Measurements from ENCODE around the gene SNRNP25. TPM values are rescaled to one million over a fixed set of nuclear protein-coding genes. Genes with fewer than 3 reads are reported as not detected.
"Not testable (repeated sequence)": the region's sequence is repeated elsewhere in the genome, so short reads cannot be mapped to it uniquely, and the experiment has no call there.

The SNRNP25 gene
- total RNA-seq (2014; rRNA removed; shearing (Covaris generic)), result 53.9 and 57.0 TPM in 2 replicates

DNA sequence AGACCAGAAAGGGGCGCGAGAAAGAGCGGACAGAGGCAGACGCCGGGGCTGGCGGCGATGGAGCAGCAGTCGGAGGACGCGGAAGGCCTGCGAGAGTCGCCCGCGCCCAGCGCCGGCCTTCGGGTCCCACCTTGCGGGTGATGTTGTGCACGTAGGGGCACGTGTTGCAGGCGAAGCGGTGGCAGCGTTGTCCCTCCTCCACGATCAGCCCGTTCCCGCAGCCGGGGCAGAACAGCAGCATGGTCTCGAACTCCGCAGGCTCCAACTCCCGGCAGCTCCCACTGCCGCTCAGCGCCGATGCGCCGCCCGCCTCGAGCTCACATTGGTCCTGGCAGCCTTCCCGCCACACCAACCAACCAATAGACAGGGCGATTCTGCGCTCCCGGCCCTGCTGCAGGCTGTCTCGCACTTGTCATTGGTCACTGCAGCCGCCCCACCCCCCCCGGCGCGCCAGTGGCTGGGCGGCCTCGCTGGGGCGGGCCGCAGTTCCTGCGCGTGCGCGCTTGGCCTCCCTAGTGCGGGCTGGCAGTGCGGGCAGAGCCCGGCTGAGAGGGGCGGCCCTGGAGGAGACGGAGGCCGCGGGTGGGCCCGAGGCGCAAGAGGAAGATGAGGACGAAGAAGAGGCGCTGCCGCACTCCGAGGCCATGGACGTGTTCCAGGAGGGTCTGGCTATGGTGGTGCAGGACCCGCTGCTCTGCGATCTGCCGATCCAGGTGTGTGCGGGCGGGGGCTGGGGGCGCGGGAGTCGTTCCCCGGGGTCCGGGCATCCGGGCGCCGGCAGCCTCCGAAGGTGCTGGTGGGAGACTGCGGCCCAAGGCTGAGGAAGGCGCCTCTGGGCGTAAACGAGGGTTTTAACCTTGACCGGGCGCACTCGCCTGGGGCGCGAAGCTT is at the start of gene SNRNP25, which contains the start of gene POLR3K:
Gene SNRNP25, plus strand, starts transcription at position 483 of the 891 bp plus-strand sequence. Its CDS starts 189 bp downstream, at position 672.
Gene POLR3K, minus strand, starts transcription at position 263 of the 891 bp plus-strand sequence. Its CDS starts 22 bp downstream, at position 241.
- in situ Hi-C loops (cut with HindIII; ENCODE audit: low sequenced_read_pairs), result no loop called here
- peak; percentile 97 for DNase-seq (ENCODE audit: low spot score)

DNA sequence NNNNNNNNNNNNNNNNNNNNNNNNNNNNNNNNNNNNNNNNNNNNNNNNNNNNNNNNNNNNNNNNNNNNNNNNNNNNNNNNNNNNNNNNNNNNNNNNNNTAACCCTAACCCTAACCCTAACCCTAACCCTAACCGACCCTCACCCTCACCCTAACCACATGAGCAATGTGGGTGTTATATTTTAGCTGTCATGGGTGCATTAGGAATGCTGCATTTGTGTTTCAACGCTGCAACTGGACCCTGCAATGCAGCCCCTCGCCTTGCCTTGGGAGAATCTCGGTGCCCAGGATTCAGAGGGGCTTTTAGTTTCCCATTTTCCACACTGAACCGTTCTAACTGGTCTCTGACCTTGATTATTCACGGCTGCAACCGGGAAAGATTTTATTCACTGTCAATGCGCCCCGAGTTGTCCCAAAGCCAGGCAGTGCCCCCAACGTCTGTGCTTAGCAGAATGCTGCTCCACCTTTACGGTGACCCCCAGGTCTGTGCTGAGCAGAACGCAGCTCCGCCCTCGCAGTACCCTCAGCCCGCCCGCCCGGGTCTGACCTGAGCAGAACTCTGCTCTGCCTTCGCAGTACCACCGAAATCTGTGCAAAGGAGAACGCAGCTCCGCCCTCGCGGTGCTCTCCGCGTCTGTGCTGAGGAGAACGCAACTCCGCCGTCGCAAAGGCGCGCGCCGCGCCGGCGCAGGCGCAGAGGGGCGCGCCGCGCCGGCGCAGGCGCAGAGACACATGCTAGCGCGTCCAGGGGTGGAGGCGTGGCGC is 43.5 kb upstream of the SNRNP25 start:
- in situ Hi-C loops (cut with HindIII; ENCODE audit: low sequenced_read_pairs), result no loop called here
- no peak for DNase-seq (ENCODE audit: low spot score)

DNA sequence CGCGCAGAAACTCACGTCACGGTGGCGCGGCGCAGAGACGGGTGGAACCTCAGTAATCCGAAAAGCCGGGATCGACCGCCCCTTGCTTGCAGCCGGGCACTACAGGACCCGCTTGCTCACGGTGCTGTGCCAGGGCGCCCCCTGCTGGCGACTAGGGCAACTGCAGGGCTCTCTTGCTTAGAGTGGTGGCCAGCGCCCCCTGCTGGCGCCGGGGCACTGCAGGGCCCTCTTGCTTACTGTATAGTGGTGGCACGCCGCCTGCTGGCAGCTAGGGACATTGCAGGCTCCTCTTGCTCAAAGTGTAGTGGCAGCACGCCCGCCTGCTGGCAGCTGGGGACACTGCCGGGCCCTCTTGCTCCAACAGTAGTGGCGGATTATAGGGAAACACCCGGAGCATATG is 42.9 kb upstream of the SNRNP25 start:
- in situ Hi-C loops (cut with HindIII; ENCODE audit: low sequenced_read_pairs); DNase-seq (ENCODE audit: low spot score): not testable (repeated sequence)

DNA sequence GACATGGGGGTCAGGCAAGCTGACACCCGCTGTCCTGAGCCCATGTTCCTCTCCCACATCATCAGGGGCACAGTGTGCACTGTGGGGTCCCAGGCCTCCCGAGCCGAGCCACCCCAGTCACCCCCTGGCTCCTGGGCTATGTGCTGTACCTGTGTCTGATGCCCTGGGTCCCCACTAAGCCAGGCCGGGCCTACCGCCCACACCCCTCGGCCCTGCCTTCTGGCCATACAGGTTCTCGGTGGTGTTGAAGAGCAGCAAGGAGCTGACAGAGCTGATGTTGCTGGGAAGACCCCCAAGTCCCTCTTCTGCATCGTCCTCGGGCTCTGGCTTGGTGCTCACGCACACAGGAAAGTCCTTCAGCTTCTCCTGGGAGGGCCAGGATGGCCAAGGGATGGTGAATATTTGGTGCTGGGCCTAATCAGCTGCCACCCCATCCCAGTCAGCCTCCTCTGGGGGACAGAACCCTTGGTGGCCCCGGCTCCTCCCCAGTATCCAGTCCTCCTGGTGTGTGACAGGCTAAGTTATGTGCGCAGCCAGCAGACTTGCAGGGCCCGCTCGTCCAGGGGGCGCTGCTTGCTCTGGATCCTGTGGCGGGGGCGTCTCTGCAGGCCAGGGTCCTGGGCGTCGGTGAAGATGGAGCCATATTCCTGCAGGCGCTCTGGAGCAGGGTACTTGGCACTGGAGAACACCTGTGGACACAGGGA is 36.4 kb upstream of the SNRNP25 start:
- in situ Hi-C loops (cut with HindIII; ENCODE audit: low sequenced_read_pairs); DNase-seq (ENCODE audit: low spot score): not testable (repeated sequence)

DNA sequence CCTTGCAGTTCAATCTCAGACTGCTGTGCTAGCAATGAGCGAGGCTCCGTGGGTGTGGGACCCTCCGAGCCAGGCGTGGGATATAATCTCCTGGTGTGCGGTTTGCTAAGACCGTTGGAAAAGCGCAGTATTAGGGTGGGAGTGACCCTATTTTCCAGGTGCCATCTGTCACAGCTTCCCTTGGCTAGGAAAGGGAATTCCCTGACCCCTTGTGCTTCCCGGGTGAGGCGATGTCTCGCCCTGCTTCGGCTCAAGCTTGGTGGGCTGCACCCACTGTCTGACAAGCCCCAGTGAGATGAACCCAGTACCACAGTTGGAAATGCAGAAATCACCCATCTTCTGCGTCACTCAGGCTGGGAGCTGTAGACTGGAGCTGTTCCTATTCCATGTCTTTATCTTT is 32.7 kb upstream of the SNRNP25 start:
- in situ Hi-C loops (cut with HindIII; ENCODE audit: low sequenced_read_pairs); DNase-seq (ENCODE audit: low spot score): not testable (repeated sequence)

DNA sequence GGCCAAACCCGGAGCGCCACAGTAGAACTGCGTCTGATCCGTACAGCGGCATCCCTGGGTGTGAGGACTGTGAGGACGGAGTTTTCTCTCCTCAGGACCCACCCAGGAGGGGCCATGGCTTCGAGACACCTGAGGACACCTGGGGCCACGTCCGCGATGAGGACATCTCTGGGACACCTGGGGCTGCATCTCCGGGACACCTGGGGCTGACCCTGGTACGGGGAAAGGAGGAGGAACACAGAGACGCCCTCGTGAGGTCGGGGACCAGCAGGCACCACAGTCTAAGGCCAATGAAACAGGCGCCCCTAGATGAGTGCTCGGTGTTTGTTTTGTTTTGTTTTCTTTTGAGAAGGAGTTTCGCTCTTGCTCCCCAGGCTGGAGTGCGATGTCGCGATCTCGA is 29.5 kb upstream of the SNRNP25 start:
- in situ Hi-C loops (cut with HindIII; ENCODE audit: low sequenced_read_pairs); DNase-seq (ENCODE audit: low spot score): not testable (repeated sequence)

DNA sequence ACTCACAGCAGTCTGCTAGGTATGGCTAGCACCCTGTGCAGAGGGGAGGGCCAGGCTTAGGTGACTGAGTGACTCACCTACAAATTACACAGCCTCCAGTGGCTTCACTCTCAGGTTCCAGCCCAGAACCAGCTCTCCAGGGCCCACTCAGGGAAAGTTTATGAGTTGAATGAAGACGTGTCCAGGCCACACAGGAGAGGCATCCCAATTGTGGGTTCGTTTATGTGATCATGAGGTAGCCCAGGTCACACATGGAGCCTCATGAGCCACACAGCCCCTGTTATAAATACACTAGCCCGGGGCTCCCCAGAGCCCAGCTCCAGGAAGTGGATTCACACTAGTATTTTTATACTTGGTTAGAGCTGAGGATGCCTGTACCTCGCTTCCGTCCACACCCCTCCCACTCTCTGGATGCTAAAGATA is 27.7 kb upstream of the SNRNP25 start:
- in situ Hi-C loops (cut with HindIII; ENCODE audit: low sequenced_read_pairs); DNase-seq (ENCODE audit: low spot score): not testable (repeated sequence)

DNA sequence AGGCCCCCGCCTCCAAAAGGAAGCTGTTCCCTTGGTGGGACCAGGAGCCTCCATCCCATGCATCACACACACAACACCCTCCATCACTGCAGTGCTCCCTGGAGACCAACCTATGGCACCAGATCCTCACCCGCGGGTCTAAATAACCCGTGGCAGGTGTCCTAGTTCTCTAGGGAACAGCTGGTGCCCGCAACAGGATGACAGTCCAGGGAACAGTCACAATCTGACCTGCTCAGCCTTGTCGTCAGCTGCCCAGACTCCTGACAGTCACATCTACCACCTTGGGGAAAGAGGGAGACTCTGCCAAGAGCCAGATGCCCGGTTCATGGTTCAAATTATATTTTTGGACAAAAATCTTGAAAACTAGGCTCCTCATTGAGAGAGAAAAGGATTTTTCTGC is 23.0 kb upstream of the SNRNP25 start:
- DNase-seq (ENCODE audit: low spot score); in situ Hi-C loops (cut with HindIII; ENCODE audit: low sequenced_read_pairs): not testable (repeated sequence)

DNA sequence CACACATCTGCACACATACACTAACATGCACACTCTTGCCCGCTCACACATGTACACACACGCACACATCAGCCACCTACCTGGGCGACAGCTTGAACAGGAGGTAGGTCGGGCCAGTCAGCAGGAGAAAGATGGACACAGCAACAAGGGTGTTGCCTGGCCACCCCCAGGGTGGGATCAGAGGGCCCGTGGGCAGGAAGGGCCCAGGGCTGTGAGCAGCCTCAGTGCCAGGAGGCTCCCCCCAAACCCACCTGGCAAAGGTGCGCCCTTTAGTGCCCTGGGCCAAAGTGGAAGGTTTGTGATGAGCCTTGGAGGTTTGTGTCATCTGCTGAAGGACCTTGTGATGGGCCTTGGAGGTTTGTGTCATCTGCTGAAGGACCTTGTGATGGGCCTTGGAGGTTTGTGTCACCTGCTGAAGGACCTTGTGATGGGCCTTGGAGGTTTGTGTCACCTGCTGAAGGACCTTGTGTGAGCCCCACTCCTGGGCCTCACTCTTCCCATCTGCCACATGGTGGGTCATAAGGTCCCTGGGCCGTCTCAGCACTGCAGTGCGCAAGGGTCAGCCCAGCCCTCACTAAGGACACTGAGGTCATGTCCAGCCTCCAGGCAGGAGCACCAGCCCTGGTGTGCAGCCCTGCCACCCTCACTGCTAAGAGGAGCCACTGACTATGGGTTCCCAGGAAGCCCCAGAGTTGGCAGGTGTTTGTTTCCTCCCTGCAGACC is 20.3 kb upstream of the SNRNP25 start:
- in situ Hi-C loops (cut with HindIII; ENCODE audit: low sequenced_read_pairs), result not testable (repeated sequence)

DNA sequence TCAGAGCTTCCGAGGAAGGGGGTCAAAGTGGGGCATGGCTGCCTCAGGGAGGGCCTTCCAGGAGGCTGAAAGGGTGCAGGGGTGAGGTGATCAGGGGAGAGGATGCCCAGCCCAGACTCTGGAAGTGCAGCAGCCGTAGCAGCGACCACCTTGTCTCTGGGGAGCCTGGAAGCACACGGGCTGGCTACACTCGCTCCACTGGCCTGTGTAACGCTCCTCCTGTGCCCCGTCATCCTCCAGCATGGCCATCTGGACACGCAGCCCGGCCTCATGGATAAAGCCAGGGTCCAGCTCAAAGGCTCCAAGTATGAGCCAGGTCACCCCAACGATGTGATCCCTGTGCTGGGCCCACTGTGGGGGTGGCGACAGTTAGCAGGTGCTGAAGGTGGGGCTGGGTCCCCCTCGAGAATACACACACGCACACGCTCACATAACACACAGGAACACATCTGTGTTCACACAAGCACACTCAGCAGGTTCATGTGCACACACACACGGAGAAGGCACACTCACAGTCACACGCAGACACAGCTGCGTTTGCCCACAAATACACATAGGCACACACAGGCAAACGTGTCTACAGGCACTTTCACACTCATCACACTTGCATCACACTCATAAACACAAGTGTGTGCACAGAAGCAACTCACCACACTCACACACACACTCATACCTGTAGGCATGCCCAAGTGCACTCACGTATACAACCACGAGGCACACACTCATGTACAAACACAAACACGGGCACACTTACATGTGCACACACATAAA is 19.6 kb upstream of the SNRNP25 start:
- in situ Hi-C loops (cut with HindIII; ENCODE audit: low sequenced_read_pairs), result no loop called here

More for the DNA sequence above, 20.3 kb upstream of the SNRNP25 start:
- not testable (repeated sequence) for DNase-seq (ENCODE audit: low spot score)

DNA sequence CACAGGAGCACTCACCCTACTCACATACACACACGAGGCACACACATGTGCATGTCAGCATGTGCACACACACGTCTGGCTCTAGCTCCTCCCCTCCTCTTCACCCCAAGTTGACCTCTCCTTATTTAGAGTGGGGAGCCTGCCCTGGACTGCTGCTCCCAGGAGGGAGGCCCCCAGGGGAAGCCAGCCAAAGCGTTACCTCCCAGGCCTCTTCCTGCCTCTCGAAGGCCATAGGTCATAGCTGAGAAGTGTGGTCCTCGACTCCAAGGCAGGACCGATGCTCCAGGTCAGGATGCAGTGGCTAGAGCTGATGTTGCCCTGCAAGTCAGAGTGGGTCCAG is 19.0 kb upstream of the SNRNP25 start:
- no peak for DNase-seq (ENCODE audit: low spot score)
- in situ Hi-C loops (cut with HindIII; ENCODE audit: low sequenced_read_pairs), result no loop called here

More for the DNA sequence above, 19.6 kb upstream of the SNRNP25 start:
- no peak for DNase-seq (ENCODE audit: low spot score)

DNA sequence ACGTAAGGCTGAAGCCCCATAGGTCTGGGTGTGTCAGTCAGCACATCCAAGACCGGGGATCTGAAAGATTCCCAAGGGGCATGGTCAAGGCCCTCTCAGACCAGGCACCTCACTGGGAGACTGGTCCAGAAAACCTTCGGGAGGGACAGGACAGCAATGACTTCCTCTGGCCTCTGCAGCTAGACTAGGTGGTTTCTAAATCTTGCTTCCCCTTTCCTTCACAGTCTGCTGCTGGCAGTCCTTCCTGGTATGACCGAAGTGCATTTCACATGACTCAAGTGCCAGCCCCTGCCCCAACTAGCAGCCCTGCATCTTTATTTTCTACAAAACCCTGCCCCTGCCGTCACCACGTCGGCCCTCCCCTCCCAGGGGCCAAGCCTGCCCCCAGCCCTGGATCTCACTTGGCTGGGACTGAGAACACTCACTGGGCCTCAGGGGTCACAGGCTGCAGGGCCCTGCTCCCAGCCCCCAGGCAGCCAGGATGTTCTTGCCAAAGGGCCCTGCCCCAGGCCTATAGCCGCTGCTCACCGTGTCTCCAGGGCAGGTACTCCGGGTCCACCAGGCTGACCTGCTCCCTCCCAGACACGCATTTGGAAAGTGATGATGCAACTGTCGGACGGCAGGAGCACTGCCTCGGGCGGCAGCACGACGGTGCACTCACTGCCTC is 18.5 kb upstream of the SNRNP25 start:
- no peak for DNase-seq (ENCODE audit: low spot score)
- in situ Hi-C loops (cut with HindIII; ENCODE audit: low sequenced_read_pairs), result no loop called here

DNA sequence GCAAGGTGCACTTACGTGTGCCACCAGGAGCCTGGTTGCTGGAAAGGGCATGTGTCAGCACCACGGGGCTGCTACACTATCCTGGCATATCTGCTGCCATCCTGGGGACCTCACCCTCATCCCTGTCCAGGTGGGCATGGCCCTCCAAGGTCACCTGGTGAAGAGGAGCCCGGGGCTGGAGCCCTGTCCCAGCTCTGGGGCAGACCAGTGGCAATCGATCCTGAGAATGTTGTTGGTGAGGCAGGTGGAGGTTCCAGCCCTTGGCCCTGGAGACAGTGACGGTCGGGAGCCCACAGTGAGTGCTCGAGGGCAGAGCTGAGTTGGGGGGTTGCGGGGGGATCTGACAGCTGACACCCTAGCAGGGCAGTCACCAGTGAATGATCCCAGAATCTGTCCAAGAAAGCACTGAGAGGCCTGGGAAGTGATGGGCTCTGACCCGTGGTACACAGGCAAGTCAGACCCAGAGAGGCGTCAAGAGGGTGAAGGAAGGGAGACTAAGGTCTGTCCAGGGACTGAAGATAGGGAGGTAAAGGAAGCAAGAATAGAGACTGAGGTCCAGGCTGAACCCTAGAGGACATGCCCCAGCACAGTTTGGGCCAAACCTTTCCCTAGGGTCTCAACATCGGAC is 17.8 kb upstream of the SNRNP25 start:
- in situ Hi-C loops (cut with HindIII; ENCODE audit: low sequenced_read_pairs), result no loop called here
- DNase-seq (ENCODE audit: low spot score), result no peak

DNA sequence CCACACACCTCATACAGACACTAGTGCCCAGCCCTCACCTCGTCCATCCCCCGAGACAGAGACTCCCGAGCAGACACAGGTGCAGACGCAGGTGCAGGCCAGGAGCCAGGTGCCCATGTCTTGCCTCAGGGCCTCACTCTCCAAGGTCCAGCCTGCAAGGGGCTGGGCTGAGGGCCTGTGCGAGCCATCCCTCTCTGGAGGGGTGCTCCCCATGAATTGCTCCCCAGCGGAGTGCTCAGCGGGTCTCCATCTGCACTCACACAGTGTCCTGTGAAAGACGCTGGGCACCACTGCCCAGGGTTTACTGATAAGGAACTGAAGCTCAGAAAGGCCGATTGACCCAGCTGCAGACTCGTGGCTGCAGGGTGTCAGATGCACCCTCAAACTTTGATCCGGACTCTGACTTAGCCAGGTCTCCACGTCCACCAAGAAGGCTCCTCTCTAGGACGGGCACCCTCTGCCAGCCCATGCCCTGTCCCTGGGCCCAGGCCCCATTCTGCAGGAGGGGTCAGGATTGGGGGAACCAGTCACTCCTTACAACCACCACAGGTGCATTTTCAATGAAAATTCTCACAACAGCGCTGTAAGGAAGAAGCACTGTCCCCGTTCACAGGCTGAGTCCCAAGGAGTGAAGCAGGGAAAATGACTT is 17.2 kb upstream of the SNRNP25 start:
- DNase-seq (ENCODE audit: low spot score), result no peak
- in situ Hi-C loops (cut with HindIII; ENCODE audit: low sequenced_read_pairs), result no loop called here

DNA sequence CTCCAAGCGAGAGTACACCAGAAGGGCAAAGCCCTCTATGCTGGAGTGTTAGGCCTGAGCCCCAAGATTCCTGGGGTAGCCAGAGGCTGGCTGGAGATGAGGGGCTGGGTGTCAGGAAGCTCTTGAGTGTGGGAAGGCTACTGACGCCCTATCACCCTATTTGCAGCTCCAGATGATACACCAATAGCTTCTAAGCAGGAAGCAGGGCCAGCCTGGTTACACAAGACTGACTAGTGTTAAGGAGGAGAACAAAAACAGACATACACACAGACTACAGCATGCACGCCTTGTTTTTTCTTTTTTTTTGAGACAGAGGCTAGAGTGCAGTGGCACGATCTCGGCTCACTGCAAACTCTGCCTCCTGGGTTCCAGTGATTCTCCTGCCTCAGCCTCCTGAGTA is 16.1 kb upstream of the SNRNP25 start:
- DNase-seq (ENCODE audit: low spot score), result no peak
- in situ Hi-C loops (cut with HindIII; ENCODE audit: low sequenced_read_pairs), result no loop called here

DNA sequence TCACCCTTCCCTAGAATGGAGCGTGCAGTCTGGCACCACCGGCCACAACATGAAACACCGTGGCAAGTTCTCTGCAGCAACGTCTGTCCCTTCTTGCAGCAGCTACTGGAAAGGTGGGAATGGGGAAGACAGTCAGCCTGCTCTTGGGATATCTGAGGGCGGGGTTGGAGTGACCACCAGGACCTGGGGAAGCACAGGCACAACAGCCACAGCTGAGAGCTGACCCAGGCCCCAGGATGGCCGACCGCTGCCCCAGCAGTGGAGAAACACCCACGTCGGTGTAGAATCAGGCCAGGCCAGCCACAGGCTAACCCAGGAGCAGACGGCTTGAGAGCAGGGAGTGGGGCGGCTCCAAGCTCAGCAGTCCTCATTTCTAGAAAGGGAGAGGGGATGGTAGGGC is 15.4 kb upstream of the SNRNP25 start:
- in situ Hi-C loops (cut with HindIII; ENCODE audit: low sequenced_read_pairs); DNase-seq (ENCODE audit: low spot score): not testable (repeated sequence)
